Ramos (cell line): ENCODE measurements around the gene ZNF662.

Experiments
- in situ Hi-C: fragments of 300-500 bp; cut with MboI; formaldehyde crosslinking; loops from one replicate; pipeline ENCODE4 v1.14.3; 2022; ENCODE audit warnings: low sequenced_read_pairs; ENCODE audit not compliant: unreplicated experiment

The ZNF662 gene

GRCh38 chr3:42934111-42934510, 28.2 kb downstream of the ZNF662 start:
- in situ Hi-C loops: no loop called here

GRCh38 chr3:42934910-42935309, 29.0 kb downstream of the ZNF662 start:
- in situ Hi-C loops: no loop called here

- in situ Hi-C loops: no loop called here
Measured at GRCh38 chr3:42935472-42935871, 29.5 kb downstream of the ZNF662 start.

GRCh38 chr3:42936157-42936981, 30.4 kb downstream of the ZNF662 start:
- in situ Hi-C loops: no loop called here

GRCh38 chr3:42937334-42937733, 31.4 kb downstream of the ZNF662 start:
- in situ Hi-C loops: no loop called here

GRCh38 chr3:42942693-42943092, 36.8 kb downstream of the ZNF662 start:
- in situ Hi-C loops: no loop called here

- in situ Hi-C loops: no loop called here
Measured at GRCh38 chr3:42946050-42946449, 40.1 kb downstream of the ZNF662 start.

- in situ Hi-C loops: loop anchor here (25.0 kb wide), 1 partner anchor 430 kb away; no protein-coding TSS in a partner anchor
Measured at GRCh38 chr3:42957573-42957972, 51.6 kb downstream of the ZNF662 start.

- in situ Hi-C loops: loop anchor here (25.0 kb wide), 1 partner anchor 427 kb away; no protein-coding TSS in a partner anchor
Measured at GRCh38 chr3:42960282-42960681, 54.3 kb downstream of the ZNF662 start.

- in situ Hi-C loops: loop anchor here (25.0 kb wide), 1 partner anchor 427 kb away; no protein-coding TSS in a partner anchor
Measured at GRCh38 chr3:42960786-42961185, 54.8 kb downstream of the ZNF662 start.

GRCh38 chr3:42961633-42962032, 55.7 kb downstream of the ZNF662 start:
- in situ Hi-C loops: loop anchor here (25.0 kb wide), 1 partner anchor 426 kb away; no protein-coding TSS in a partner anchor

- in situ Hi-C loops: loop anchor here (25.0 kb wide), 1 partner anchor 424 kb away; no protein-coding TSS in a partner anchor
Measured at GRCh38 chr3:42963269-42963668, 57.3 kb downstream of the ZNF662 start.

- in situ Hi-C loops: loop anchor here (25.0 kb wide), 1 partner anchor 423 kb away; no protein-coding TSS in a partner anchor
Measured at GRCh38 chr3:42964266-42964665, 58.3 kb downstream of the ZNF662 start.
